ENCODE data around the gene YIPF1. TPM values are rescaled to one million over a fixed set of nuclear protein-coding genes. Genes with fewer than 3 reads are reported as not detected.
A peak's percentile ranks its signal among the peaks of the same experiment; 100 is the strongest.
"Not testable (repeated sequence)": the region's sequence is repeated elsewhere in the genome, so short reads cannot be mapped to it uniquely, and the experiment has no call there.

The YIPF1 gene
- total RNA-seq, 2 experiments from 2014 or later: 17.2 to 18.0 TPM

GRCh38 chr1:53821380-53821779 lies 68.2 kb downstream of the YIPF1 start:
- DNase-seq (no peak), ATAC-seq (no peak)
- Mint-ChIP-seq H3K9me3 (ENCODE audit: low read depth) (no peaks in the 10 kb centered on the region), H3K4me3 (no peak overlapping the region), H3K4me1 (peaks cover 6% of the 10 kb centered on the region), H3K36me3 (peaks cover 52% of the 10 kb centered on the region), H3K27me3 (no peaks in the 10 kb centered on the region), H3K27ac (no peak overlapping the region)
- CTCF ChIA-PET: interaction anchor here (1.3 kb wide), 1 partner anchor 138 kb away, joined by 3 read pairs; no protein-coding TSS in a partner anchor

GRCh38 chr1:53819387-53819786 lies 70.2 kb downstream of the YIPF1 start:
- no peak overlapping the region for H3K27ac Mint-ChIP-seq
- DNase-seq (no peak), ATAC-seq (no peak)
- CTCF ChIA-PET: no interaction called here
- no peaks in the 10 kb centered on the region for H3K27me3 Mint-ChIP-seq
- peaks cover 59% of the 10 kb centered on the region for H3K36me3 Mint-ChIP-seq
- H3K4me3 Mint-ChIP-seq: no peak overlapping the region
- no peaks in the 10 kb centered on the region for H3K9me3 Mint-ChIP-seq (ENCODE audit: low read depth)
- peaks cover 13% of the 10 kb centered on the region for H3K4me1 Mint-ChIP-seq

GRCh38 chr1:53816584-53816983 lies 73.0 kb downstream of the YIPF1 start:
- peaks cover 23% of the 10 kb centered on the region for H3K4me1 Mint-ChIP-seq
- H3K27me3 Mint-ChIP-seq; ATAC-seq; H3K4me3 Mint-ChIP-seq; CTCF ChIA-PET; H3K27ac Mint-ChIP-seq; DNase-seq; H3K9me3 Mint-ChIP-seq (ENCODE audit: low read depth): not testable (repeated sequence)
- peaks cover 77% of the 10 kb centered on the region for H3K36me3 Mint-ChIP-seq

GRCh38 chr1:53815484-53815883 lies 74.1 kb downstream of the YIPF1 start:
- H3K4me3 Mint-ChIP-seq; H3K27ac Mint-ChIP-seq; H3K9me3 Mint-ChIP-seq (ENCODE audit: low read depth); DNase-seq; CTCF ChIA-PET; H3K27me3 Mint-ChIP-seq; ATAC-seq: not testable (repeated sequence)
- peaks cover 24% of the 10 kb centered on the region for H3K4me1 Mint-ChIP-seq
- peaks cover 85% of the 10 kb centered on the region for H3K36me3 Mint-ChIP-seq

GRCh38 chr1:53811414-53811851 lies 78.2 kb downstream of the YIPF1 start:
- no peaks in the 10 kb centered on the region for H3K9me3 Mint-ChIP-seq (ENCODE audit: low read depth)
- no peak overlapping the region for H3K4me3 Mint-ChIP-seq
- peak overlapping the region; percentile 5 for H3K27ac Mint-ChIP-seq
- H3K36me3 Mint-ChIP-seq: peaks cover 66% of the 10 kb centered on the region
- CTCF ChIA-PET: interaction anchor here (0.8 to 1.2 kb wide), 3 partner anchors 13 to 104 kb away, joined by 3 read pairs; no protein-coding TSS in a partner anchor
- ATAC-seq (no peak), DNase-seq (no peak)
- peaks cover 20% of the 10 kb centered on the region for H3K4me1 Mint-ChIP-seq
- H3K27me3 Mint-ChIP-seq: no peaks in the 10 kb centered on the region

GRCh38 chr1:53810497-53810896 lies 79.1 kb downstream of the YIPF1 start:
- H3K27me3 Mint-ChIP-seq: no peaks in the 10 kb centered on the region
- ATAC-seq: no peak

GRCh38 chr1:53810007-53810406 lies 79.6 kb downstream of the YIPF1 start:
- peaks cover 55% of the 10 kb centered on the region for H3K36me3 Mint-ChIP-seq
- ATAC-seq (no peak), DNase-seq (no peak)
- CTCF ChIA-PET: interaction anchor here (0.6 to 1.8 kb wide), 2 partner anchors 14 to 16 kb away, joined by 3 read pairs; no protein-coding TSS in a partner anchor
- H3K27me3 Mint-ChIP-seq: no peaks in the 10 kb centered on the region
- no peak overlapping the region for H3K27ac Mint-ChIP-seq
- peaks cover 18% of the 10 kb centered on the region for H3K4me1 Mint-ChIP-seq
- H3K4me3 Mint-ChIP-seq: no peak overlapping the region
- H3K9me3 Mint-ChIP-seq (ENCODE audit: low read depth): no peaks in the 10 kb centered on the region

More at GRCh38 chr1:53810497-53810896, 79.1 kb downstream of the YIPF1 start:
- Mint-ChIP-seq H3K27ac (peak overlapping the region; percentile 2), H3K4me1 (peaks cover 20% of the 10 kb centered on the region), H3K36me3 (peaks cover 59% of the 10 kb centered on the region), H3K4me3 (no peak overlapping the region), H3K9me3 (ENCODE audit: low read depth) (no peaks in the 10 kb centered on the region)
- no peak for DNase-seq
- CTCF ChIA-PET: interaction anchor here (1.2 to 1.8 kb wide), 2 partner anchors 14 to 21 kb away, joined by 3 read pairs; no protein-coding TSS in a partner anchor

- no peak overlapping the region for H3K4me3 Mint-ChIP-seq
- DNase-seq (no peak), ATAC-seq (no peak)
- CTCF ChIA-PET: no interaction called here
- H3K27ac Mint-ChIP-seq: no peak overlapping the region
- peaks cover 43% of the 10 kb centered on the region for H3K36me3 Mint-ChIP-seq
- H3K9me3 Mint-ChIP-seq (ENCODE audit: low read depth): no peaks in the 10 kb centered on the region
- peaks cover 7% of the 10 kb centered on the region for H3K4me1 Mint-ChIP-seq
- H3K27me3 Mint-ChIP-seq: no peaks in the 10 kb centered on the region
Observed at GRCh38 chr1:53807916-53808315, 81.7 kb downstream of the YIPF1 start.

- no peak overlapping the region for H3K4me3 Mint-ChIP-seq
- CTCF ChIA-PET: no interaction called here
- no peaks in the 10 kb centered on the region for H3K27me3 Mint-ChIP-seq
- no peak for DNase-seq
- H3K27ac Mint-ChIP-seq: no peak overlapping the region
- peaks cover 2% of the 10 kb centered on the region for H3K4me1 Mint-ChIP-seq
- ATAC-seq: no peak
- H3K9me3 Mint-ChIP-seq (ENCODE audit: low read depth): no peaks in the 10 kb centered on the region
- peaks cover 35% of the 10 kb centered on the region for H3K36me3 Mint-ChIP-seq
Observed at GRCh38 chr1:53804791-53805505, 84.6 kb downstream of the YIPF1 start.

- ATAC-seq: no peak
- Mint-ChIP-seq H3K27ac (no peak overlapping the region), H3K4me1 (peaks cover 2% of the 10 kb centered on the region), H3K9me3 (ENCODE audit: low read depth) (no peaks in the 10 kb centered on the region), H3K27me3 (no peaks in the 10 kb centered on the region), H3K36me3 (peaks cover 38% of the 10 kb centered on the region), H3K4me3 (no peak overlapping the region)
- DNase-seq: no peak
- CTCF ChIA-PET: no interaction called here
Observed at GRCh38 chr1:53804181-53804580, 85.4 kb downstream of the YIPF1 start.

Other genes with a start within 250 kb of the YIPF1 start
- not detected for gene GLIS1, start 150.6 kb downstream of the YIPF1 start, total RNA-seq
- 10 to 100 TPM; 26.1 to 35.5 TPM for gene NDC1, start 51.5 kb downstream of the YIPF1 start, total RNA-seq
- not detected for gene DIO1, start 4.4 kb upstream of the YIPF1 start, total RNA-seq
- gene IFT25, start 55.9 kb upstream of the YIPF1 start, total RNA-seq: 10 to 100 TPM; 69.3 to 82.6 TPM
- gene LRRC42, start 56.6 kb upstream of the YIPF1 start, total RNA-seq: 10 to 100 TPM; 20.5 to 22.3 TPM
- gene LDLRAD1, start 128.4 kb upstream of the YIPF1 start, total RNA-seq: not detected
- 100 to 1,000 TPM; 165 to 171 TPM for gene TMEM59, start 163.4 kb upstream of the YIPF1 start, total RNA-seq
- 10 to 100 TPM; 11.8 to 13.1 TPM for gene TCEANC2, start 163.8 kb upstream of the YIPF1 start, total RNA-seq

Measured in activated CD8-positive, alpha-beta memory T cell treated with anti-CD3 and anti-CD28 coated beads, Interleukin-2, amount 10 ng/mL, durations not matched to agents 7 days and 5 days (primary cell).